GM21825 (cell line): ENCODE measurements around the gene LENEP.

Experiments
- ATAC-seq: cut with Tn5 transposase; IDR thresholded peaks from one replicate; pipeline ENCODE4 v1.9.1; 2021; ENCODE audit warnings: mild to moderate bottlenecking, moderate library complexity; ENCODE audit not compliant: unreplicated experiment

LENEP gene

GRCh38 chr1:154960446-154961136 is 32.8 kb upstream of the LENEP start:
- no peak for ATAC-seq

DNA sequence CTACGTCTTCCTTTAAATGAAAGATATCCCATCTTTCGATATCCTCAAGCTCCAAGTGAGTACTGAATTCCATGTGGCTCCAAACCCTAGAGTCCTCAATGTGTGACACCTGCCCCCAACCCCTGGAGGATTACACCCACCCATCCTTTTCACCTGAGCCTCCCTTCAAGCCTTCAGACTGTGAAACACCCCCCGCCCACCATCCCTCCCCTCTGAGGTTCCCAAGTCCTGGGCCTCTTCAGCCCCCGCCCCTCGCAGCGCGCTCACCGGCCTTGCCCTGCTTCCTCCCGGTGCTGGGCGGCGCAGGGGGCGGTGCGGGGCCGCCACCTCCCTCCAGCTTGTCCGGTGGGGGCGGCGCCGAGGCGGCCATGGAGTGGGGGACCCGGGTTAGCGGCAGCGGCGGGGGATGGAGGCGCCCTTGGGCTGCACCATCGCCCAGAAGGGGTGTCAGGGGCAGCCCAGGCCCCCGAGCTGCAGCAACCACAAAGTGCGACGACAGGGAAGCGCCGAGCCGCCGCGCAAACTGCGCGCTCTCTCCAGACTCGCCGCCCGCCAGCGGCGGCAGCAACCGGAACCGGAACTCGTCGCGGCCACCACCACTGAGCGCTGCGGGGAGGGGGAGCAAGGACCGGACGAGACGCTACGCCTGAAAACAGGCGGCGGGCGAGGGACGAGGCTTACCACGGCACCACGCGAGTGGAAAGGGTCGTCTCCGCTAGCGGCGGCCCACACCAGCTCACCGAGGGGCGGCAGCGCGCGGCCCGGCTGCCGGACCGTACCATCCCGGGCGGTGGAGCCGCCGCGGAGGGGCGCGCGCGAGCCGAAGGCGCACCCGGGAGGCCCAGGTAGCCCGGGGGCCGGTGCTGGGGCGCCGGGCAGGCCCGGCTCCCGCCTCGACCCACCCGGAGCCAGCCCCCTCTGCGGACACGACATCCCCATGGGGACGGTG is 31.9 kb upstream of the LENEP start, which contains the start of gene PYGO2:
TSS of gene PYGO2 (minus strand) at position 576 of the 949 bp plus-strand sequence. CDS start at position 370, 206 bp downstream.
- peak; percentile 71 for ATAC-seq

GRCh38 chr1:154962156-154962749 is 31.1 kb upstream of the LENEP start:
- ATAC-seq, result no peak

- no peak for ATAC-seq
Measured at GRCh38 chr1:154962795-154963330, 30.5 kb upstream of the LENEP start.

DNA sequence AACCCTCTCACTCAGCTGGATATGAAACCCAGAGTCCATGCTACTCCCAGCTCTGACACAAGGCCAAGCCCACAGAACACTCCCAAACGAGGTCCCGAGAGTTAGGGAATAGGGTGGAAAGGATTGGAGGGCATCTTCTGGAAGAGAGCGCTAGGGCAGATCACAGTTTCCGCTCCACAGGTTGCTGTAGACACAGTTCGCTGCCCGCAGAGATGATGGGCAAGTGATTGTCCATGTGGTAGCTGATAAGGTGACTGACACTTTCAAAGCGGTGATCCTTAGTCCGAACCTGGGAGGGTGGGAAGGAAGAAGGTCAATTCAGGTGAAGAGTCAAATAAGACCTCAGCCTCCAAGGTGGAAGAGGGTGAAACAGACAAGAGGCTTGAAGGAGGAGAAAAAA is 29.7 kb upstream of the LENEP start:
- ATAC-seq, result no peak

DNA sequence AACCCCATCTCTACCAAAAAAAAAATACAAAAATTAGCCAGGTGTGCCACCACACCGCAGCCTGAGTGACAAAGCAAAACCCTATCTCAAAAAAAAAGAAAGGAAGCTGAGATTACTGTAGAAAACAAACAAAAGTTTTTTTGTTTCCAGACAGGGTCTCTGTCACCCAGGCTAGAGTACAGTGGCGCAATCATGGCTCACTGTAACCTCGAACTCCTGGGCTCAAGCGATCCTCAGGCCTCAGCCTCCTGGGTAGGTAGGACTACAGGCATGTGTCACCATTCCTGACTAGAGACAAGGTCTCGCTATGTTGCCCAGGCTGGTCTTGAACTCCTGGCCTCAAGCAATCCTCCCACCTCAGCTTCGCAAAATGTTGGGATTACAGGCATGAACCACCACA is 29.0 kb upstream of the LENEP start:
- ATAC-seq, result no peak

- no peak for ATAC-seq
Measured at GRCh38 chr1:154966111-154966510, 27.3 kb upstream of the LENEP start.

GRCh38 chr1:154967331-154967950 is 25.9 kb upstream of the LENEP start:
- no peak for ATAC-seq

DNA sequence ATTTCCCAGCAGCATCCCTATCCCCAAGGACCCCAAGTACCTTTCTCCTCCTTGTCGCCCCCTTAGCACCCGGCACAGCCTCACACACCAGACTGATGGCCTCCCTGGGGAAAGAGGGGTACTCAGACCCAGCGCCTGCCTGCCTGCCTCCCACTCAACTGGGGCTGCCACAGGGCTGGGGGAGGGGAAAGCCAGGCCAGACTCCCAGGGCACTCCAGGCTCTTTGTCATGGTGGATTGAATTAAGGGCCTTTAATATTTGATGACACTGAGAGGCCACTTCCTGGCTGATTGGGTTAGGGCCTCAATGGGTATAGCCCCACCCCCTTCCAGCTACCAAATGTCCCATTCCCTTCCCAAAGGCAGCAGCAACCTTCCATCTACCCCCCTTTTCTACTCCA is 24.7 kb upstream of the LENEP start:
- ATAC-seq, result no peak

- ATAC-seq, result no peak
Measured at GRCh38 chr1:154969246-154969645, 24.1 kb upstream of the LENEP start.

- ATAC-seq, result no peak
Measured at GRCh38 chr1:154969860-154970452, 23.4 kb upstream of the LENEP start.

GRCh38 chr1:154970631-154971340 is 22.6 kb upstream of the LENEP start, which contains the start of gene SHC1:
SHC1 (minus strand) TSS chr1:154970747; CDS start chr1:154970526, 221 bp downstream.
- ATAC-seq, result peak; percentile 22

GRCh38 chr1:154971341-154971998 is 21.9 kb upstream of the LENEP start:
- no peak for ATAC-seq

DNA sequence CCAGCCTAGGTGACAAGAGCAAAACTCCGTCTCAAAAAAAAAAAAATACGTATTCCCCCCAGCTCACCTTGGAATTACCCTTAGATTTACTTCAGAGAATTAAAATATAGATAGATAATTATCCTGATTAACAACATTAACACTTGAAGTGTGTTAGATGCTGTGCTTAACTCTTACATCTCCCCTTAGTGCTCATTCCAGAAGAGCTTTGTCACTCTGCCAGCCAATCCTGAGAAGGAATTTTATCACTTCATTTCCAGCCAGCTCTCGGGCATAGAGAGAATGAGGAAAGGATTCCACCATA is 21.2 kb upstream of the LENEP start:
- no peak for ATAC-seq

- no peak for ATAC-seq
Measured at GRCh38 chr1:154972517-154973343, 20.7 kb upstream of the LENEP start.

DNA sequence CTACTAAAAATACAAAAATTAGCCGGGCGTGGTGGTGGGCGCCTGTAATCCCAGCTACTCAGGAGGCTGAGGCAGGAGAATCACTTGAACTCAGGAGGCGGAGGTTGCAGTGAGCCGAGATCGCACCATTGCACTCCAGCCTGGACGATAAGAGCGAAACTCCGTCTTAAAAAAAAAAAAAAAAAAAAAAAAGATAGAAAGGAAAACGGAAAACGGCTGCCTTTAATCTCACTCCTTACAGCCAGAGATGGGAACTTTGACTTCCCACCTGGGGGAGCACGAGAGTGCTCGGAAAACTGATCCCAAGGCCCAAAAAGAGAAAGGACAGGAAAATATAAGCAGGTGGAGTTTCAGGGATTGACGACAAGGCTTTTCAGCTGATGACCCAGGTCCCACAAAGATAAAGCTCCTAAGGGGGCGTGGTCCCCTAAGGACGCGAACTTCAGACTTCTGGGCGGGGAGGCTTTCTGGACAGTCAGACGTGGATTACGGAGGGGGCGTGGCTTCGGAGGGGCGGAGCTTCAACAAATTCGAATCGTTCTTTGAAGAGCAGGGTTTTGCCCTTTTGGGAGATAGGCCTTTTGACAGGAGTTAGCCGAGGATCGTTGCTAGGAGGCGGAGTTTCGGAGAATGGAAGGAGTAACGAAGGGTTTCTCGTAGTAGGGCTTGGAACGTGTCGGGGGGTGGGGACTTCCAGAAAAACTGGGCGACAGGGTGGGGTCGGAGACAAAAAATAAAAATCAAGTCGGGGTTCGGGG is 19.9 kb upstream of the LENEP start:
- ATAC-seq, result peak; percentile 22

DNA sequence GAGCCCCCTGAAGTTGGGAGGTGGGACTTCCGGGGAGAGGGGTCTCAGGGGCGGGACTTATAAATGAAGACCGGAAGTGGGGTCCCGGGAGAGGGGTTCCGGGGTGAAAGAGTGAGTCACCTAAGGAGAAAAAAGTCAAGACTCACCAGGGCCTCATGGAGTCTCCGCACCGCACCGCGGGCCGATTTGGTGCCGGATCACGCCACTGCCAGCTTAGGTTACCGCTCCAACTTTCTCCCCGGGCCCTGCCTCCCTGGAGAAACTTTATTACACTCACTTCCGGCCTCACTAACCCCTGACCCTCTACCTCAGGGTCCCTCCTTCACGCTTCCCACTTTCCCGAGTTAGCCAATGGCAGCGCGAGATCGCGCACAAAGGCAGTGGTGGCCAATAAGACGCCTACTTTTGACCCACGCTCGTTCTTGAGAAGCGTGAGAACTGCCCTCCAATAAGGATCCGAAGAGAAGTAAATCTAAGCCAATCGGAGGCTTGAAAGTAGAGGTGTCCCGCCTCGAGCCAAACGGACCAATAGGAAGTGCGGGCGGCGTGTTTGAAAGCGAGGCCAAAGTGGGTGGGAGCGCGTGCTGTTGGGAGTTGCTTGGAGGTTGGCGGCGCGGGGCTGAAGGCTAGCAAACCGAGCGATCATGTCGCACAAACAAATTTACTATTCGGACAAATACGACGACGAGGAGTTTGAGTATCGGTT is 19.1 kb upstream of the LENEP start, which contains the start of gene CKS1B:
TSS of gene CKS1B (plus strand) at position 580 of the 706 bp plus-strand sequence. CDS start at position 645, 65 bp downstream.
- ATAC-seq, result peak; percentile 71
